Kidney epithelial cell (primary cell): ENCODE data around the gene PCNT. TPM values are rescaled to one million over a fixed set of nuclear protein-coding genes. Genes with fewer than 3 reads are reported as not detected.

ENCODE experiments used
- DNase-seq: peaks from one replicate; pipeline ENCODE4 v3.0.0-alpha.2; 2010; ENCODE audit warnings: low read depth
- H3K27me3 ChIP-seq: 2 replicates; pipeline ENCODE4 v1.6.0; 2011; ENCODE audit warnings: low read length; ENCODE audit not compliant: control insufficient read depth, insufficient read depth
- H3K36me3 ChIP-seq: 2 replicates; pipeline ENCODE4 v1.5.1; 2011; ENCODE audit warnings: low read length; ENCODE audit not compliant: control insufficient read depth, insufficient read depth
- H3K4me3 ChIP-seq: 2 replicates; pipeline ENCODE4 v1.5.1; 2011; ENCODE audit warnings: low read depth, mild to moderate bottlenecking, control low read depth, low read length
- total RNA-seq: library from RNA; depleted of rRNA; stranded (reverse); fragments of >200 nt; gene quantifications from 2 replicates; pipeline ENCODE4 v1.2.3, GENCODE V29; 2015
- TF ChIP-seq, protein P1 (sequence below): IDR thresholded peaks from 2 replicates; pipeline ENCODE4 v1.5.1; 2011; ENCODE audit warnings: mild to moderate bottlenecking, moderate library complexity, low read length, control low read depth, inconsistent platforms; ENCODE audit not compliant: insufficient read depth, poor library complexity, severe bottlenecking

Gene PCNT
- total RNA-seq, 1 donor from 2014 or later = 22.2 TPM

DNA sequence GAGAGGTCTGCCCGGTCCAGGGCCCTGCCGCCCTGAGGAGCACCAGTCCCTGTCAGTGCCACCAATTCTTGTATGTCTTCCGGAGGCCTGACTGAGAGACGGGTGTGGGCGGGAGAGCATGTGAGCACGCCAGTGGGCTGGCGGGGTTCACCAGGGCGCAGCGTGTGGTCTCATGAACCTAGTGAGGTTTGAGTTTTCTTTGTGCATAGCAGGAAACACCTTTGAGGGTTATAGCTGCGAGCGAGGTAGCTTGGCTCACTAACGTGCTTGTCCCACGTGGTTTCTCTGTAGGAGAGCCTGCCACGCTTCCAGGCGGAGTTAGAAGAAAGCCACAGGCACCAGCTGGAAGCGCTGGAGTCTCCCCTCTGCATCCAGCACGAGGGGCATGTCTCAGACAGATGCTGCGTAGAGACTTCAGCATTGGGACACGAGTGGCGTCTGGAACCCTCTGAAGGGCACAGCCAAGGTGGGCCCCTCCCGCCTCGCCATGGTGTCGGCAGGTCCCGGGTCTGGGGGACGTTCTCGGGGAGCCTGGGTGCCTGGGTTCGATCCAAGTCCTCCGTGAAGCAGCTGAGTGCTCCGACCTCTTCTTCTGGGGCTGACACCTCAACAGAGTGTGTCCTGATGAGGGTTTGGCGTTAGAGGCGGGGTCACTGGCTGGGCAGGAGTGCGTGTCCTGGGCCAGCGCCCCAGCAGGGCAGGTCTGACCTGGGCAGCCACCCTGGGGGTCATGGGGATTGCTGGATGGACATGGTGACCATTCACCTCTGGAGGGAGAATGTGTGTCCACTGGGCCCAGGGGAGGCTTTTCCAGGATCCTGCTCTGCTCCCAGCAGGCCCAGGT lies 31.4 kb downstream of the PCNT start:
- H3K27me3 ChIP-seq = no peaks in the 10 kb centered on the region
- TF ChIP-seq, protein P1, sequence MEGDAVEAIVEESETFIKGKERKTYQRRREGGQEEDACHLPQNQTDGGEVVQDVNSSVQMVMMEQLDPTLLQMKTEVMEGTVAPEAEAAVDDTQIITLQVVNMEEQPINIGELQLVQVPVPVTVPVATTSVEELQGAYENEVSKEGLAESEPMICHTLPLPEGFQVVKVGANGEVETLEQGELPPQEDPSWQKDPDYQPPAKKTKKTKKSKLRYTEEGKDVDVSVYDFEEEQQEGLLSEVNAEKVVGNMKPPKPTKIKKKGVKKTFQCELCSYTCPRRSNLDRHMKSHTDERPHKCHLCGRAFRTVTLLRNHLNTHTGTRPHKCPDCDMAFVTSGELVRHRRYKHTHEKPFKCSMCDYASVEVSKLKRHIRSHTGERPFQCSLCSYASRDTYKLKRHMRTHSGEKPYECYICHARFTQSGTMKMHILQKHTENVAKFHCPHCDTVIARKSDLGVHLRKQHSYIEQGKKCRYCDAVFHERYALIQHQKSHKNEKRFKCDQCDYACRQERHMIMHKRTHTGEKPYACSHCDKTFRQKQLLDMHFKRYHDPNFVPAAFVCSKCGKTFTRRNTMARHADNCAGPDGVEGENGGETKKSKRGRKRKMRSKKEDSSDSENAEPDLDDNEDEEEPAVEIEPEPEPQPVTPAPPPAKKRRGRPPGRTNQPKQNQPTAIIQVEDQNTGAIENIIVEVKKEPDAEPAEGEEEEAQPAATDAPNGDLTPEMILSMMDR = no peak
- H3K4me3 ChIP-seq = no peak overlapping the region
- H3K36me3 ChIP-seq = peaks cover 5% of the 10 kb centered on the region
- DNase-seq = no peak

DNA sequence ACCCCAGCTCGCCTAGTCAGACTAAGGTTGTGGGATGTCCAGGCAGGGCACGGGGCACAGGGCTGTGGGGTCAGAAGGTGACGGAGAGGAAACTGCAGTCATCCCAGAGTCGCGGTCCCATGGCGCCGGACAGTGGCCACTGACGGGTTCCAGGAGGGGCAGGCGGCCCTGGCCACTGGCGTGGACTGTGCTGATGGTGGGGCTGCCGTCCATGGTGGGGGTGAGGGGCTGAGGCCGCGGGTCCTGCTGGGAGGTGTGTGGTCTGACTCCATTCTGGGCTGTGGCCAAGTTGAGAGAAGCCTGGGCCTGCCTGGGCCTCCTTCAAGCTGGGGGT lies 32.0 kb downstream of the PCNT start:
- DNase-seq = no peak
- Histone ChIP-seq H3K36me3 (peaks cover 5% of the 10 kb centered on the region), H3K4me3 (no peak overlapping the region), H3K27me3 (no peaks in the 10 kb centered on the region)
- TF ChIP-seq, protein P1 = no peak

DNA sequence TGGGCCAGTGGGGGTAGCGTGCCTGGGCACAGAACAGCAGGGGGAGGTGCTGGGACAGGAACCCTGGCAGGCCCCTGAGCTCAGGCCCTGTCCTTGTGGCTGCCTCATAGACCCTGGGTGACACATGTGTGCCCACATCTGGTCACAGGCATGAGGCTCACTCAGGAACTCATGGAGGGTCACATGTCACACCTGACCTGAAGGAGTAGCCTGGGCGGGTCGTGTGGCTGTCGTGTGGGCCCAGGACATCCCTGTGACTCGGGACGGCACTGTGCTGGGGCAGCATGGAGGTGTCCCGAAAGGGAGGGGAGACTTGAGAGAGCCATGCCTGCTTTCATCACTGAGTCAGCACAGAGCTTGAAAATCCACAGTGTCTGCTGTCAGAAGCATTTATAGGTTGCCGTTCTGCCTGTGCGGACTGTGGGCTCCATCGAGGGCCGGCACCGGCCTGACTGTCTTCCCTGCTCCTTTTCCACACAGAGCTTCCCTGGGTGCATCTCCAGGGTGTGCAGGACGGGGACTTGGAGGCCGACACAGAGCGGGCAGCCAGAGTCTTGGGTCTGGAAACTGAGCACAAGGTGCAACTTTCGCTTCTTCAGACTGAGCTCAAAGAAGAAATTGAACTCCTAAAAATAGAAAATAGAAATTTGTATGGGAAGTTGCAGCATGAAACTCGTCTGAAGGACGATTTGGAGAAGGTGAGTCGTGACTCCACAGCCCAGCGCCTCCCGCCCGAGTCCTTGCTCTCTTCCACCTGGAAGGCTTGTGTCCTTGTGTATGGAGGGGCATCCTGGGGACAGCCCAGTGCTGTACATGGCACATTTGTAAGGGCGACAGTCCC lies 32.8 kb downstream of the PCNT start:
- DNase-seq = no peak
- Histone ChIP-seq H3K27me3 (no peaks in the 10 kb centered on the region), H3K36me3 (peaks cover 5% of the 10 kb centered on the region), H3K4me3 (no peak overlapping the region)
- TF ChIP-seq, protein P1 = no peak

DNA sequence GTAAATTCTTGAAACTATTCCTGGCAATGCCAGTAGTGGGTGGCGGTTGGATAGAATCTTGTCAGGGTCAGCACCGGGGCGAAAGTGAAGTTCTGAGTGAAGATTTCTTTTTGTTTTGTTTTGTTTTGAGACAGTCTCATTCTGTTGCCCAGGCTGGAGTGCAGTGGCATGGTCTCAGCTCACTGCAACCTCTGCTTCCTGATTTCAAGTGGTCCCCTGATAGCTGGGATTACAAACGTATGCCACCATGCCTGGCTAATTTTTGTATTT lies 33.3 kb downstream of the PCNT start:
- no peak overlapping the region for H3K4me3 ChIP-seq
- peaks cover 4% of the 10 kb centered on the region for H3K36me3 ChIP-seq
- H3K27me3 ChIP-seq = no peaks in the 10 kb centered on the region
- DNase-seq = no peak
- TF ChIP-seq, protein P1 = no peak

DNA sequence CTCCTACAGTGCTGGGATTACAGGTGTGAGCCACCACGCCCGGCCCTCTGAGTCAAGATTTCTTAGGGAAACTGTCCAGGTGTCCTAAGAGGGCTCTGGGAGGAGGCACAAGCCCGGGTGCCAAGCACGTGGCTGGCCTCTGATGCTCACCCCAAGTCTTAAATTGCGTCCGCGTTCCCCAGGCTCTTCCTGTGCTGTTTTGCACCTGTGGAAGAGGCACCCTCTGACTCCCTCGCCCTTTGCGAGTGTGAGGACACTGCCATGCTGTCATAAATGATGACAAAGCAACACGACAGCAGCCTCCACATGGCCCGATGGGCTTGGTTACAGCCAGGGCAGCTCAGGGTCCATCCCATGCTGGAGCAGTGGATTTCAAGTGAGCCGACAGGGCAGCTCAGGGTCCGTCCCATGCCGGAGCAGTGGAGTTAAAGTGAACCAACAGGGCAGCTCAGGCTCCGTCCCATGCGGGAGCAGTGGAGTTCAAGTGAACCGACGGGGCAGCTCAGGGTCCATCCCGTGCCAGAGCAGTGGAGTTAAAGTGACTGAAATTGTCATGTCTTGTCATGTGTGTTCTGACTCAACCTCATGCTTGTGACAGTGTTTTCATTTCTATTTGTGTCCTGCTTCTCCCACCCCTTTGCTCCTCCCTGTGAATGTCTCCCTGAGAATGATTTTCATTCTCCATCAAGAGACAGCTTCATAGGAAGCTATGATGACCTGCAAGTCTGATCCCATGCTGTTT lies 33.9 kb downstream of the PCNT start:
- Histone ChIP-seq H3K4me3 (no peak overlapping the region), H3K27me3 (no peaks in the 10 kb centered on the region), H3K36me3 (peaks cover 4% of the 10 kb centered on the region)
- no peak for DNase-seq
- TF ChIP-seq, protein P1 = no peak
